GM19328 (cell line): ENCODE data around the gene NEIL3.

Source experiments
- ATAC-seq: cut with Tn5 transposase; IDR thresholded peaks from one replicate; pipeline ENCODE4 v1.9.1; 2021; ENCODE audit warnings: mild to moderate bottlenecking, moderate library complexity; ENCODE audit not compliant: unreplicated experiment

The NEIL3 gene

GRCh38 chr4:177356206-177356605 is 46.5 kb downstream of the NEIL3 start:
- no peak for ATAC-seq

DNA sequence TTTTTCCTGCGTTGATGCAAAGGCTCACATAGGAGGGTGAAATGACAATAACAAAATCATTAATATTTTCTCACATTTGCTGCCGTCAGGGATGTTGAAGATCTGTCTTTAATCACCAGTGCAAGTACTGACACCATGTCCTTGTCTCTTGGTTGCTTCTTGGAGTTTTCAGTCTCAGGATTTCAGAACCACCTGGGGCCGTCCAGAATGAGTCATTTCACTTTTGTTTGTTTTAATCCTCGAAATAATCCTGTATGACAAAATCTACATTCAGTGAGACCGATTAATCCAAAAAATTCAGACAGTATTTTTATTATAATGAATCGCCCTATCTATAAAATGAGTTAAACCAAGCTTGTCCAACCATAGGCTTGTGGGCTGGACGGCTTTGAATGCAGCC is 47.2 kb downstream of the NEIL3 start:
- ATAC-seq, result no peak

DNA sequence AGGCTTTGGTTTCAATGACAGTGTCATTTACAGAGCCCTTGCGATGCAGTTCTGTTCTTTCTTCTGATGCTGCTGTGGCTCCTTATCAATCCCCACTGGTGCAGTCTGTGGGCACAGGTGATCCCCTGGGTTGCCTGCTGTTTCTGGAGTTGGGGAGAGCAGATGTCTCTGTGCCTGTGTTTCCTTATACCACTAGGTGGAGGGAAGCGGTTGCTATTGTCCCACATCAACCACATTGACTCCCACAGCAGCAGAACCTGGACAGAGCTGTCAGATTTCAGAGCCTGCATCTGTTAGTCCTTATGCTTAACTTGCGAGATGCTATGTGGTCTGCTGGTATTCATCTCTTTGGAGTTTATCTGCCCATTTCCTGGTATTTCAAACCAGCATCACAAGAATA is 57.7 kb downstream of the NEIL3 start:
- no peak for ATAC-seq

DNA sequence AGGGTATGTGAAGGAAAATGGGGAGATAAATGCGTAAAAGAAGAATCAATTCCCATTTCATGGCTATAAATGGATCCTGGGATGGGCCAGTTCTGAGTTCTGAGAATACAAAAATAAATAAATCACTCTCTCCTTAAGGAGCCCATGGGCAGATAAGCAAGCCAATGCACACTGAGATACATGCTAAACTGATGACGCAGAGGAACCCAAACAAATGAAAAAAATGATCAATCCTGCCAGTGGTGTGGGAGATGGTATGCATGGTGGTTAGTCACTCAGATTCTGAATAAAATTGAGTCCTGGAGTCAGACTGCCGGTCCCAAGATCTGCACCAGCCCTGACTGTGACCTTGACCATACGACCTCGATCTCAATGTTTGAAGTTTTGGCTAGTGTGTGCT is 59.7 kb downstream of the NEIL3 start:
- no peak for ATAC-seq

DNA sequence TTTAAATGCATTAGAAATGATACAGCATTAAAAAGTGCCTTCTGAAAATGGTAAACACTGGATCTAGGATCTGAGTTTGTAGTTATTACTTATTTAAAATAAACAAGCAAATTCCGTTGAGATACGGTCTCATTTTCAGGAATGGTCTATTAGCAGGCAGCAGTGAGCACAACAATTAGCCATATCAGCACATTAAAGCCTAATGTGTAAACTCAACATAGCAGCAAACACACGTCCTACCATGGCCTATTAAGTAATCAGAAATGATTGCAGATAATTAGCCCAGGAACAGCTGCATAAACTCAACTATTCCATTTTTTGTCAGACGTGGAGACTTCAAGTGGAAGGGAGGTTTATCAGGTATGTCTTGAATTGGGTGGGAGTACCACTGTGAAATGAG is 61.8 kb downstream of the NEIL3 start:
- no peak for ATAC-seq

DNA sequence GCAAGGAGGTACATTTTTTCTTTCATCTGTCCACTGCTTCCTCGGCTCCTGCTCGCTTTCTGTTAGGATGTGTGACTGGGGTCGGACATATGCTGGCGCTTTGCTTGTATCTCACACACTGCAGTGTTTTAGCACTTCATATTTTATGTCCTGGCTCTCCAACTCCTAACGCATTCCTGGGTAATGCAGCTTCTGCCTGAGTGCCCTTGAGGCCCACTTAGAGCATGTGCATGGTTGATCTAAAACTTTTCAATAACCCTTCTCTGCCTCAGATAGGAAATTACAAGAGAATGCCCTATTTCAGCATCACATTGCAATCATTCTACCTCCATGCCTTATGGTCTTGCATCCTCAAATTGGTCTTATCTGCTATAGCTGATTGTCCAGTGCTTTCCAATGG is 65.3 kb downstream of the NEIL3 start:
- ATAC-seq, result no peak

DNA sequence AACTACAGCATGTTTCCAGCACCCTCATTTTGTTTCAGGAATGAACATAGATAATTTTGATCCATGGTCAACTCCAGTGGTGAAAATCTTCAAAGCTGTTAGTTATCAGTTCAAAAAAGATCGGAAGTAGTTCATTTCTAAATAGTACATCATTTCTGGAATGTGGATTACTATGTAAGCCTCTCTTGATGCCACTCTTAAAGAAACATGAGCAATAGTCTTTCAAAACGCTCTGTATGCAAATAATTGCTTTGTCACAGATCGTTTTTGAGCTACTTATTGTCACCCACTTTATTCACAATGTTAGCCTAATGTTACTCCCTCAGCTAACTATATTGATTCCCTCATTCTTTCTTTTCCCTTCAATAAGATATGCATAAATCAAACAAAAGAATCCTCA is 65.7 kb downstream of the NEIL3 start:
- no peak for ATAC-seq

GRCh38 chr4:177376024-177376423 is 66.3 kb downstream of the NEIL3 start:
- ATAC-seq, result no peak

DNA sequence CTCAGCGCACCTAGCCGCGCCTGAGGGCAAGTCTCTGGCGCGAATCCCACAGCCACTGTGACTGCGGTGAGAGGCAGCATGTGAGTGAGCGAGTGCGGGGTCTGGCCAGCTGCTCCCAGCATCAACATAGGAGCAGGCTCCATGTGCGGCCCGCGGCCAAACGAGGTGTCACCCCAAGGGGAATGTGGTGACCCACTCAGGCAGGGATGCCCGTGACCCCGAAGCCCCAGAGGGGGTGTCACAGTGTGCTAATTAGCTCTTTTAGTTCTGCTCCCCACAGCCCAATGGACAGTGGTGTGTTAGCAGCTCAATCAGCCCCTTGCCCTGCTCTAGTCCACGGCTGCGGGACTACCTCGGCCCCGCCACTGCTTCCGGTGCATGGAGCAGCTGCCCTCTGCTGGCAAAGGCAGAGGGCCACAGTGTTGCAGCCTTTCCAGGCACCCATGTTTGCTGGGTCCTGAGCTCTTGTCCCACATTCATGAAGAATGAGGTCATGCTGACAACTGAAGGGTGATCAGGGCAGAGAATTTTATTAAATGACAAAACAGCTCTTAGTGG is 71.1 kb downstream of the NEIL3 start:
- ATAC-seq, result no peak

DNA sequence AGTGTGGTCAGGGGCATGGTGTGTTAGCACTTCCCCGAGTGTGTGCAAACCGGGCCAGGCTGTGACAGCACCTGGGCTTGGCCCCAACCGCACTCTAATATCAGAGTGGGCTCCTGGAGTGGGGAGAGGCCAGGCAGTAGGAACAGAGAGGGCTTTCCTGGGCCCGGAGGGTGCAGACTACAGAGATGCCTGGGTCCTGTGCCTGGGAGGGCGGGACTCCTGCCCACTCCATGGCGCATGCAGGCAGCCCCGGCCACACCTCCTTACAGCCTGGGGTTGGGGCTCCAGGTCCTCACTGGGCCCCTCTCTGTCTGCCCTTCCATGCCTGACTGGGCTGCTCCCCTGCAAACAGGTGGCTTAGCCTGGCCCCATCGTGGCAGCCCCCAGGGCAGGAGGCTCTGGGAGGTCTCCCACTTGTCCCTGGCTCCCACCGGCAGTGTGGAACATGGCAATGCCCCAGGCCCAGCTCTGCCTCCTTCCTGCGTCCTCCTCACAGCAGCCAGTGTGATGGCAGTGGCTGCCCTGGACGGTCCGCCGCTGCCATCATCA is 72.2 kb downstream of the NEIL3 start:
- no peak for ATAC-seq

DNA sequence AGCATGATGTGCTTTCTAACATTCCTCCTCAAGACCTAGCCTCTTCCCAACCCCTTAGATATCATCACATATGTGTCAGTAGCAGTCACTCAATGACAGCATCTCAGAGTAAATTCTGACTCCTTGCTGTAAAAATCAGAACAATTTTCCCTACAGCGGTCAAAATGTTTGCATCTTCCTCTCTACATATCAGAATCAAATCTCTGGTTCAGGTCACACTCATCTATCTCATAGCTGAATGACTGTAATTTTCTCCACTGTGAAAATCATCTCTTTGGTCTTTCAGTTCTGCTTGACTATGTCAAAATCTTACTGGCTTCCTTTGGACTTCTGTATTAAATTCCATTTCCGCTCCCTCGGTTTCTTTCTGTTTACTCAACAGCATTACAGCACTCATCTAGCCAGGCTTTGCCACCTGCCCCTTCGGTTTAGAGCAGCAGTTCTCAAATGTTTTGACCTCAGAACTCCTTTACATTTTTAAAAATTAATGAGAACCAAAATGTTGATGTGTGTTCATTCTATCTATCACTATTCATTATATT is 75.3 kb downstream of the NEIL3 start:
- no peak for ATAC-seq

DNA sequence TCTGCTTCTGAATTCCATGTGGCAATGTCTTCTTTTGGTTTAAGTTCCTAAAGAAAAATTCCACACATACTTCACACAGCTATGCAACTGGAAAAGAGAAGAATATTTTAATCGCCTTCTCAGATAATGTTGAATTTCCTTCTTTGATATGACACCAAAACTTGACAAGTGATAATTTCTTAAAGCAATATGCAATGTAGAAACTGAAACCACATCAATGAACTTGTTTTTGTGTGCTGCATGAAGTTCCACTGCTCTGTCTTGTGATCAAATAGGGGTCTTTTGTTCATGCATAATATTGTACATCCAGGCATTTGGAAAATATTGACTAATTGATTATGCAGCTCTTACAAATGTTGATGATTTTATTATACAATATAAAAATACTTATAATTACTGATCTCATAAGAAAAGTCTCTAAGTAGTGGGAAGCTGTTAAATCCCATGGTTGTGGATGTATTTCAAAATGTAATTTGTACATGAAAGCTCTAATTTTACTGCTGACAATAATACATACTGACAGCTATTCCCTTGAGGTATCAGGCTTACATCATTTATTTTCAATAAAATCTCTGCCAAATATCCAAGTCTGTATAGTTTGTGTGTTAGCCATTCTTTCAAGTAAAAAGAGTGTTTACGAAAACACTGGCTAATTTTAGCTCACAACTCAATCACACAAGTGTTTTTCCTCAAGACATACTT is 76.1 kb downstream of the NEIL3 start:
- ATAC-seq, result no peak

DNA sequence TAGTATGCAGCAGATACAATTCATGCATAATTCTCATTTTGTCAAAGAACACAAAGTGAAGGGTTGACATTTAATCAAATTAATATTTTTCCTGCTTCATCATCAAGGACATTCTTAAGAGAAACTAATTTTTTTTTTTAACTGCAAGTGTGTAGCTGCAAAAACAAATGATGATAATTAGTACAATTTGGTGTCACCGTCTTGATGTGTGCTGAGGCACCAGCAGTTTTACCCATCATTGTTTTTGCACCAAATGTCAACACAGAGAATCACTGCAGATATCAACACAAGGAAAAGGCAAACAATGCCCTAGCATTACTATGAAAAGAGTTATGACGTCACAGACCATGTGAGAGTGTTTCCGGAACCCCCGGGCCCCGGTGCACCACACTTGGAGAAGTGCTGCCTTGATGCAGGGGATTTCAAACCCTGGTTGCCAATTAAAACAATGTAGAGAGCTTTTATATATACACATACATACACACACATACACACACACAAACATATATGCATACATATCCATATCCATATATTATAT is 76.7 kb downstream of the NEIL3 start:
- ATAC-seq, result no peak

- ATAC-seq, result no peak
Measured at GRCh38 chr4:177391287-177391686, 81.6 kb downstream of the NEIL3 start.

- ATAC-seq, result no peak
Measured at GRCh38 chr4:177391953-177392352, 82.3 kb downstream of the NEIL3 start.

- ATAC-seq, result peak; percentile 50
Measured at GRCh38 chr4:177393236-177393635, 83.6 kb downstream of the NEIL3 start.

DNA sequence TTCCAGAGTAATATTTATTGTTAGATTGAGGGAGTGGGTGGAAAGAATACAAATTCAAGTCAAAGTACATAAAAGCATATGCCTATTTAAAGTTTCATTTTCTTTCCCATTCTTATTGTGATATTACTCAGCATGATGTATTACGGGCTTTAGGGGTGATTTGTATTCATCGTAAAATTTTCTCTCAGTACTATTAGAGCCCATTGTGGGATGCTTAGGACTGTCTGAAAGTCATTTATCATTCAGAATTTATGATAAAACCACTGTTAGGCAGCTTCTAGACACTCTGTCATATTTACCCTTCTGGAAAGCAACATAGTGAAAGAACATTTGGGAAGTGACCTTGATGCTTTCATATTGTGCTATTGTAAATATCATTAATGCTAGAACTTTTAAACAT is 86.7 kb downstream of the NEIL3 start:
- no peak for ATAC-seq

- no peak for ATAC-seq
Measured at GRCh38 chr4:177400030-177400429, 90.4 kb downstream of the NEIL3 start.

- no peak for ATAC-seq
Measured at GRCh38 chr4:177401658-177402273, 92.1 kb downstream of the NEIL3 start.

GRCh38 chr4:177403746-177404145 is 94.1 kb downstream of the NEIL3 start:
- no peak for ATAC-seq

DNA sequence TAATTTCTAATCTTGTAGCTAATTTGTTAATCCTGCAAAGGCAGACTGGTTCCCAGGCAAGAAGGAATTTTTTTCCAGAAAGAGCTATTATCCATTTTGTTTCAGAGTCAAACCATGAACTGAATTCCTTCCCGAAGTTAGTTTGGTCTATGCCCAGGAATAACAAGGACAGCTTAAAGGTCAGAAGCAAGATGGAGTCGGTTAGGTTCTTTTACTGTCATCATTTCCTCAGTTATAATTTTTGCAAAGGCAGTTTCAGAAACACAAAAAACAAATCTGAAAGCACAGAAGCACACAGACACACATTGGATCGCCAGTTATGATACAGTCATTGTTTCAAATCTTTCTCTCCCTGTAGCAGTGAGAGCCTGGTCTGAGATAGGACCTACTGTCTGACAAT is 94.7 kb downstream of the NEIL3 start:
- no peak for ATAC-seq

DNA sequence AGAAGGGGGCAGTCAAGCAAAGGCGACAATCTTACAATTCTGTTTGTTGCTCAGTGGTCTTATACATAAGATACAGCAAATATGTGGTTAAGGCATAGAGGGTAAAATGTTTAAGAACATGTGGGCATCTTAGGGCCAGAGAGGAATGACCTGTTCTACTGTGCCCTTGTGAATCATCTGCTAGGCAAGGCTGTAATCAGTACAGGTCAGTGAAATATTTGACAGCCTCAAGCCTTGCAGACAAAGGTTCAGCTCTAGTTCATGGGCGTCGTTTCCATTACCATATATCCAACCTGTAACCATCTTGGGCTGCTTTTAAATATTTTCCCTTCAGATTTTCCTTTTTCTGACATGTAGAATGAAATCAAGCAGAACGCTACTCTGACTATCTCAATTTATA is 95.3 kb downstream of the NEIL3 start:
- no peak for ATAC-seq
